Activated gamma-delta T cell treated with anti-CD3 and anti-CD28 coated beads, Interleukin-2, amount 50 U/mL, for 16 hours (primary cell): ENCODE data around the gene EPHB2.

Experiments used
- DNase-seq: peaks from one replicate; pipeline ENCODE4 v3.0.0-alpha.2; 2020; ENCODE audit warnings: low read depth

Gene EPHB2

GRCh38 chr1:22722901-22723550 lies 12.4 kb downstream of the EPHB2 start:
- no peak for DNase-seq

GRCh38 chr1:22727873-22728272 lies 17.2 kb downstream of the EPHB2 start:
- no peak for DNase-seq

GRCh38 chr1:22728751-22729399 lies 18.2 kb downstream of the EPHB2 start:
- no peak for DNase-seq

- DNase-seq = no peak
These were observed 18.7 kb downstream of the EPHB2 start for GRCh38 chr1:22729400-22729773.

- no peak for DNase-seq
These were observed 19.3 kb downstream of the EPHB2 start for GRCh38 chr1:22729912-22730311.

- no peak for DNase-seq
These were observed 21.5 kb downstream of the EPHB2 start for GRCh38 chr1:22731924-22732720.

- DNase-seq = no peak
These were observed 23.0 kb downstream of the EPHB2 start for GRCh38 chr1:22733643-22734042.

GRCh38 chr1:22736501-22737080 lies 26.0 kb downstream of the EPHB2 start:
- no peak for DNase-seq

- DNase-seq = no peak
These were observed 26.9 kb downstream of the EPHB2 start for GRCh38 chr1:22737374-22738068.

- DNase-seq = no peak
These were observed 27.4 kb downstream of the EPHB2 start for GRCh38 chr1:22738069-22738435.

- no peak for DNase-seq
These were observed 27.9 kb downstream of the EPHB2 start for GRCh38 chr1:22738522-22738921.

- DNase-seq = no peak
These were observed 29.2 kb downstream of the EPHB2 start for GRCh38 chr1:22739648-22740385.

GRCh38 chr1:22741118-22741517 lies 30.5 kb downstream of the EPHB2 start:
- DNase-seq = no peak

GRCh38 chr1:22745669-22746585 lies 35.3 kb downstream of the EPHB2 start:
- DNase-seq = no peak

GRCh38 chr1:22747021-22747734 lies 36.5 kb downstream of the EPHB2 start:
- no peak for DNase-seq

GRCh38 chr1:22747735-22748073 lies 37.1 kb downstream of the EPHB2 start:
- no peak for DNase-seq

GRCh38 chr1:22749503-22749902 lies 38.9 kb downstream of the EPHB2 start:
- no peak for DNase-seq

- DNase-seq = no peak
These were observed 39.5 kb downstream of the EPHB2 start for GRCh38 chr1:22749919-22750684.

- DNase-seq = no peak
These were observed 40.0 kb downstream of the EPHB2 start for GRCh38 chr1:22750685-22751051.
